WI38 (cell line): ENCODE data around the gene APOL5.

Experiments used
- H3K4me3 ChIP-seq: 2 replicates; pipeline ENCODE4 v1.5.1; 2011; ENCODE audit warnings: low read depth, mild to moderate bottlenecking, control low read depth, low read length
- TF ChIP-seq, protein P1 (sequence below): IDR thresholded peaks from 2 replicates; pipeline ENCODE4 v1.5.1; 2012; ENCODE audit warnings: low read depth, mild to moderate bottlenecking, control low read depth, low read length

Gene APOL5

DNA sequence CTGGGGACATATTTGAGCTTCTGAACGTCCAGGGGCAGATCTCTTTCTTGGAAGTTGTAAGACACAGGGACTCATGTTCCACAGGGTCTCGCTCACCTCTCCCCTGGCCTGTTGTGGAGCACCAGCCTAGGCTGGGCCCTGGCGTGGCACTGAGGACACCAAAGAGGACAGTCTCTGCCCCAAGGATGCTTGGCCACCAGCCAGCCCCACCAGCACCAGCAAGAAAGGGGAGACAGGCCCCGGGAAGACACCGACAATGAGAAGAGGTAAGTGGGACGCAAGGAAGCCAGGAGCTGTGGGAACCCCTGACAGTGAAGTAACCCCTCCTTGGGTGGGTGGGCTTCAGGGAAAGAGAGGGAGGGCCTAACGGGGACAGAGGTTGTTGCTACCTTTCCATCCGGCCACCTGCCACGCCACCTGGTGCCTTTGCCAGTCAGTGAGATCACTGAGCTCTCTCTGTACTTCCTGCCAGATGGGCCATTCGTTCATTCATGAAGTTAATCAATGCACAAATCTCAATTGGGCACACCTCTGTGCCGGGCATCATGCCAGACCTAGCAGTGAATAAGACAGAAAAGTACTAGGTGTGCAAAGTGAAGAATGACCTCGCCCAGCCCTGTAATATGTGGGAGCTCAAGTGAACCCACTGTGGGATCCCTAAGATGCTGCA is 11.1 kb downstream of the APOL5 start:
- TF ChIP-seq, protein P1, sequence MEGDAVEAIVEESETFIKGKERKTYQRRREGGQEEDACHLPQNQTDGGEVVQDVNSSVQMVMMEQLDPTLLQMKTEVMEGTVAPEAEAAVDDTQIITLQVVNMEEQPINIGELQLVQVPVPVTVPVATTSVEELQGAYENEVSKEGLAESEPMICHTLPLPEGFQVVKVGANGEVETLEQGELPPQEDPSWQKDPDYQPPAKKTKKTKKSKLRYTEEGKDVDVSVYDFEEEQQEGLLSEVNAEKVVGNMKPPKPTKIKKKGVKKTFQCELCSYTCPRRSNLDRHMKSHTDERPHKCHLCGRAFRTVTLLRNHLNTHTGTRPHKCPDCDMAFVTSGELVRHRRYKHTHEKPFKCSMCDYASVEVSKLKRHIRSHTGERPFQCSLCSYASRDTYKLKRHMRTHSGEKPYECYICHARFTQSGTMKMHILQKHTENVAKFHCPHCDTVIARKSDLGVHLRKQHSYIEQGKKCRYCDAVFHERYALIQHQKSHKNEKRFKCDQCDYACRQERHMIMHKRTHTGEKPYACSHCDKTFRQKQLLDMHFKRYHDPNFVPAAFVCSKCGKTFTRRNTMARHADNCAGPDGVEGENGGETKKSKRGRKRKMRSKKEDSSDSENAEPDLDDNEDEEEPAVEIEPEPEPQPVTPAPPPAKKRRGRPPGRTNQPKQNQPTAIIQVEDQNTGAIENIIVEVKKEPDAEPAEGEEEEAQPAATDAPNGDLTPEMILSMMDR, result no peak
- H3K4me3 ChIP-seq, result no peak overlapping the region

DNA sequence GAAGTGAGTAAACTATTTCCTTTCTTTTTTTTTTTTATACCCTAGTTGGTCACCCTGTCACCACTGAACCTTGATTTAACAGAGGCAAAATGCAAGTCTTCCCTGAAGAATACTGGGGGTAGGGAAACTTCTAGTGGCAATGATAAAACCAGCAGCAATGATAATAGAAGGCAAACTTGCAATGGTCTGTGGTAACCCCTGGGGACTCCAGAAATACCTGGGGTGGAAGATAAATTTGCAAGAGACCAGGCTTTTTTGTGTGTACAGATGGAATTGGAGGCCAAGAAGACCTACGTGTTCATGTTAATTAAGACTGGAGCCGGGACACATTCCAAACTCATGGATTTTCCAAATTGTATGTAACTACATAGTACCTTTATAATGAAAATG is 11.6 kb downstream of the APOL5 start:
- no peak overlapping the region for H3K4me3 ChIP-seq
- TF ChIP-seq, protein P1, result no peak

DNA sequence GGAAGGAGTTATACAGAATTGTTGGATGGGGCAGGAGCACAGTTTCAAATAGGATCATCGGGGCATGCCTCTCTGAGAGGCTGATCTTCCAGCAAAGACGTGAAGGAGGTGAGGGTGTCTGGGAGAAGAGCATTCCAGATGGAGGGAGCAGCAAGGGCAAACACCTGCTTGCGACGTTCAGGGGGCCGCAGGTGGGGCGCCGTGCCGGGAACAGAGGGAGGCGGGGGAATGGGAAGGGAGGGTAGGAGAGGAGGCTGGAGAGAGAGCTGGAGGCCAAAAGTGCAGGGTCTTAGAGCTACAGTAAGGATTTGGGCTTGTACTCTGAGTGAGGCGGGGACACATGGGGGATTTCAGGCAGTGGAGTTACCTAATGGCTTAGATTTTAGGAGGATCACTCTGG is 13.6 kb downstream of the APOL5 start:
- H3K4me3 ChIP-seq, result no peak overlapping the region
- TF ChIP-seq, protein P1, result no peak

DNA sequence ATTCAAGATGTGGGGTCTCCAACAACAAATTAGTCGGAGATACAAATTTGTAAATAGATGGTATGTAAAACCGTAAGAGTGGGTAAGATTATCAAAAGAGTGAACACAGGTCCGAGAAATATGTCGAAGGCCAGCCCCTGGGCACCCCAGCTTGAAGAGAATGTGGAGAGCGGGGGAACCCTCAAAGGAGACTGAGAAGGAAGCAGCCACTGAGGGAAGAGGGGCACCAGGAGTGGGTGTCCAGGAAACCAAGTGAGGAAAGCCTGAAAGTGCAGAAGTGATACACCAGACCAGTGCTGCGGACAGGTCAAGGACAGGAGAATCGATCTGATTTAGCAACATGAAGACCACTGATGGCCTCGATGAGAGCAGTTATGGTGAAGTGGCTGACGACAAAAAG is 14.4 kb downstream of the APOL5 start:
- H3K4me3 ChIP-seq, result no peak overlapping the region
- TF ChIP-seq, protein P1, result no peak

DNA sequence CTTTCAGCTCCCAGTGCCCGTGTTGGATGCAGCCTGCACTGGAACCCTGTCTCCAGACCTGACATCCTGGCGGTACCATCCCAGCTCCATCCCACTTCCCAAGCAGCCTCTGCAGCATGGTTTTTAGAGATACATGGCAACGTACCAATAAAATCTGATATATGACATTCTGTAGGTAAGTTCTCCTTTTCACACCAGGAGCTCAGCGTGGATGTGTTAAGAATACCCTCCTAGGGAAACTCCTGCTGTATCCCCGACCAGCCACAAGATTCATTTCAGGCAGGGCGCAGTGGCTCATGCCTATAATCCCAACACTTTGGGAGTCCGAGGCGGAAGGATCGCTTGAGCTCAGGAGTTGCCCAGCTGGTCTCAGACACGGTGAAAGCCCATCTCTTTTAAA is 15.4 kb downstream of the APOL5 start:
- TF ChIP-seq, protein P1, result no peak
- H3K4me3 ChIP-seq, result no peak overlapping the region

DNA sequence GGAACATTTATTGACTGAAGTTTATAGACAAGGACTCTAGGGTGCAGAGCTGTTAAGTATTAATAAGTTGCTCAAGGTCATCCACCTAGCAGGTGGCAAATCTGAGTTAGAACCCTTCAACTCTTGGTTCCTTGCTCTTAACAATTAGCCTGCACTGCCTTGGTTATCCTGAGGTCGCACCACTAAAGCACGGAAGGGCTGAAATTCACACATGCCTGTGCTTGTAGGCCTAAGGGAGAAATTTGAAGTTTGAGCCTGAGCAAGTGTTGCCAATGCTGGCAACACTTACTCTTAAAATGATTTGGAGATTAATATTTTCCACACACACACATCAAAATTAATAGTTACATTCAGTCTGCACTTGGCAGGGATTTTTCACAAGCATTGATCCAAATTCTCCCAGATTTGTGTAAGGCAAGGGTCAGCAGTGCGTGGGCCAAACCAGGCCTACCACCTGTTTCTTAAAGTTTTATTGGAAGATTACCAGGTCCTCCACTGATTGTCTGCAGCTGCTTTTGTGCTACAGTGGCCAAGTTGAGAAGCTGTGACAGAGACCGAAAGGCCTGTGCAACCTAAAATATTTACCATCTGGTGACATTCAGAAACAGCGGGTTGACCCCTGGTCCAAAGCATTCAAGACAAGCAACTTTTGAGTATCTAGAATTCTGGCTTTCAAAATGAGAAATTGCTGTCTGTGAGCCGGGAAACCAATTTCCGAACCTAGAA is 16.3 kb downstream of the APOL5 start:
- H3K4me3 ChIP-seq, result no peak overlapping the region
- TF ChIP-seq, protein P1, result no peak

DNA sequence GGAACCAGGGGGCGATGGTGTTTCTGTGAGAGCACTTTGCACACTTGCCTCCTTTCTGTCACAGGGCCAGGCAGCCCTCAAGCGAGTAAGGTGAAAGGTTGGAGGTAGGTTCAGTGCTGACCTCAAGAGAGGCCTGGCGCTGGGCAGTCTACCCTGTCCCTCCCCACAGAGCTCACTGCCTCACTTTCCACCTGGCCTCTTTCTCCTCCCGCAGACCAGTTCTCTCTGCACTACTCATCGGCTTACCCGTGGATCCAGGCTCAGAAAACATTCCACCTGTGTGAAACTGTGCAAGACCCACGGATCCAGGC is 16.8 kb downstream of the APOL5 start:
- TF ChIP-seq, protein P1, result no peak
- H3K4me3 ChIP-seq, result no peak overlapping the region
